OCI-LY3 (cell line): ENCODE measurements around the gene CHN1.

Experiments used
- H2AFZ ChIP-seq: fragments of 200-600, 300-600 bp; shearing (Covaris generic); 2 replicates; pipeline ENCODE4 v1.6.0; 2014; ENCODE audit warnings: antibody characterized with exemption, low read depth, low read length
- H3K27ac ChIP-seq: fragments of 200-600, 300-600 bp; sonication (generic); 2 replicates; pipeline ENCODE4 v1.5.1; 2014; ENCODE audit warnings: mild to moderate bottlenecking, low read length, moderate library complexity, mixed read lengths
- H3K27me3 ChIP-seq: fragments of 200-600, 300-600 bp; sonication (generic); 2 replicates; pipeline ENCODE4 v1.6.1; 2014; ENCODE audit warnings: low read depth, low read length, mixed read lengths
- H3K36me3 ChIP-seq: fragments of 200-600, 300-600 bp; sonication (generic); replicated peaks from 2 replicates; pipeline ENCODE3; 2014; ENCODE audit warnings: low read depth, low read length, mixed read lengths
- H3K4me1 ChIP-seq: fragments of 300-600, 200-600 bp; sonication (generic); 2 replicates; pipeline ENCODE4 v1.6.1; 2014; ENCODE audit warnings: low read length, mixed read lengths
- H3K4me2 ChIP-seq: fragments of 200-600, 300-600 bp; sonication (generic); 2 replicates; pipeline ENCODE4 v1.6.1; 2014; ENCODE audit warnings: low read length, mixed read lengths
- H3K4me3 ChIP-seq: fragments of 300-600, 200-600 bp; sonication (generic); 2 replicates; pipeline ENCODE4 v1.5.1; 2014; ENCODE audit warnings: antibody characterized with exemption, mild to moderate bottlenecking, low read length, moderate library complexity
- H3K79me2 ChIP-seq: fragments of 300-600, 200-600 bp; shearing (Covaris generic); 2 replicates; pipeline ENCODE4 v1.6.1; 2014; ENCODE audit warnings: mild to moderate bottlenecking, low read length, mixed read lengths
- H3K9ac ChIP-seq: fragments of 300-600, 200-600 bp; shearing (Covaris generic); 2 replicates; pipeline ENCODE4 v1.6.0; 2014; ENCODE audit warnings: mild to moderate bottlenecking, low read length, moderate library complexity
- H3K9me3 ChIP-seq: fragments of 200-600, 300-600 bp; shearing (Covaris generic); 2 replicates; pipeline ENCODE4 v1.6.1; 2014; ENCODE audit warnings: low read length, mixed read lengths; ENCODE audit not compliant: insufficient read depth
- H4K20me1 ChIP-seq: fragments of 200-600, 300-600 bp; sonication (generic); 2 replicates; pipeline ENCODE4 v1.6.1; 2016; ENCODE audit warnings: low read length, mixed read lengths; ENCODE audit not compliant: insufficient read depth
- EZH2phosphoT487 ChIP-seq: fragments of 200-600 bp; shearing (Covaris generic); IDR thresholded peaks from 2 replicates; pipeline ENCODE4 v1.6.1; 2018; ENCODE audit warnings: antibody characterized with exemption, mixed run types, low read depth
- TF ChIP-seq, protein P1 (sequence below): fragments of 200-600, 300-600 bp; sonication (generic); IDR thresholded peaks from 2 replicates; pipeline ENCODE4 v1.5.1; 2014; ENCODE audit warnings: antibody characterized with exemption, low read length, low read depth

Gene CHN1

GRCh38 chr2:174752403-174753037 is 252.7 kb downstream of the CHN1 start:
- Histone ChIP-seq H3K27ac (no peak overlapping the region), H3K4me1 (peaks cover 47% of the 10 kb centered on the region), H3K4me3 (peak overlapping the region; percentile 17), H3K27me3 (peaks cover 18% of the 10 kb centered on the region; the same call in 1 of the 2 replicates), H3K9ac (no peak overlapping the region), H3K4me2 (peak overlapping the region; percentile 36), H3K79me2 (no peaks in the 10 kb centered on the region), H3K36me3 (no peaks in the 10 kb centered on the region), H3K9me3 (no peaks in the 10 kb centered on the region), H4K20me1 (no peaks in the 10 kb centered on the region), H2AFZ (no peak overlapping the region)
- no peak for TF ChIP-seq EZH2phosphoT487
- TF ChIP-seq, protein P1, sequence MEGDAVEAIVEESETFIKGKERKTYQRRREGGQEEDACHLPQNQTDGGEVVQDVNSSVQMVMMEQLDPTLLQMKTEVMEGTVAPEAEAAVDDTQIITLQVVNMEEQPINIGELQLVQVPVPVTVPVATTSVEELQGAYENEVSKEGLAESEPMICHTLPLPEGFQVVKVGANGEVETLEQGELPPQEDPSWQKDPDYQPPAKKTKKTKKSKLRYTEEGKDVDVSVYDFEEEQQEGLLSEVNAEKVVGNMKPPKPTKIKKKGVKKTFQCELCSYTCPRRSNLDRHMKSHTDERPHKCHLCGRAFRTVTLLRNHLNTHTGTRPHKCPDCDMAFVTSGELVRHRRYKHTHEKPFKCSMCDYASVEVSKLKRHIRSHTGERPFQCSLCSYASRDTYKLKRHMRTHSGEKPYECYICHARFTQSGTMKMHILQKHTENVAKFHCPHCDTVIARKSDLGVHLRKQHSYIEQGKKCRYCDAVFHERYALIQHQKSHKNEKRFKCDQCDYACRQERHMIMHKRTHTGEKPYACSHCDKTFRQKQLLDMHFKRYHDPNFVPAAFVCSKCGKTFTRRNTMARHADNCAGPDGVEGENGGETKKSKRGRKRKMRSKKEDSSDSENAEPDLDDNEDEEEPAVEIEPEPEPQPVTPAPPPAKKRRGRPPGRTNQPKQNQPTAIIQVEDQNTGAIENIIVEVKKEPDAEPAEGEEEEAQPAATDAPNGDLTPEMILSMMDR, result no peak

- Histone ChIP-seq H3K9ac (no peak overlapping the region), H3K4me1 (peaks cover 47% of the 10 kb centered on the region), H3K9me3 (no peaks in the 10 kb centered on the region), H2AFZ (no peak overlapping the region), H3K36me3 (no peaks in the 10 kb centered on the region), H3K4me3 (peak overlapping the region; percentile 32), H3K4me2 (peak overlapping the region; percentile 59), H3K79me2 (no peaks in the 10 kb centered on the region), H3K27me3 (peaks cover 27% of the 10 kb centered on the region), H4K20me1 (no peaks in the 10 kb centered on the region), H3K27ac (no peak overlapping the region)
- no peak for TF ChIP-seq EZH2phosphoT487
- TF ChIP-seq, protein P1, result peak; percentile 10; the same call in 1 of the 2 replicates
Measured at GRCh38 chr2:174750923-174751441, 254.2 kb downstream of the CHN1 start.

DNA sequence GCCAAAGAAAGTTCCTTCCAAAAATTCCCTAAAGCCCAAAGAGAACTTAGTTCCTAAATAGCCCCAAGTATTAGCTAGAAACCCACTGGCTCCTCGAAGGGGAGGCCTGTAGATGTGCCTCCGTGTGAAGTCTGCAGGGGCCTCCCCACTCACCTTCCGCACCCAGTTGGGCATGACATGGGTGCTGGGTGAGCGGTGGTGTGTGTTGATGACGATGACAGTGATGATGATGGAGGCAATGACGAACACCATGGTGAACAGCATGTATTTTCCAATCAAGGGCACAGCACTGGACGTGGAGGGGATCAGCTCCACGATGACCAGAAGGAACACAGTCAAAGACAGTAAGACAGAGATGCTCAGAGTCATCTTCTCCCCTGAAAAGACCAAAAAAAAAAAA is 255.4 kb downstream of the CHN1 start:
- Histone ChIP-seq H4K20me1 (no peaks in the 10 kb centered on the region), H3K9ac (no peak overlapping the region), H3K36me3 (no peaks in the 10 kb centered on the region), H3K4me3 (peak overlapping the region; percentile 16), H3K4me1 (peaks cover 47% of the 10 kb centered on the region), H3K27ac (no peak overlapping the region), H3K27me3 (peaks cover 27% of the 10 kb centered on the region), H3K79me2 (no peaks in the 10 kb centered on the region), H3K4me2 (peak overlapping the region; percentile 59), H3K9me3 (no peaks in the 10 kb centered on the region), H2AFZ (no peak overlapping the region)
- TF ChIP-seq, protein P1, result no peak
- TF ChIP-seq EZH2phosphoT487, result no peak

DNA sequence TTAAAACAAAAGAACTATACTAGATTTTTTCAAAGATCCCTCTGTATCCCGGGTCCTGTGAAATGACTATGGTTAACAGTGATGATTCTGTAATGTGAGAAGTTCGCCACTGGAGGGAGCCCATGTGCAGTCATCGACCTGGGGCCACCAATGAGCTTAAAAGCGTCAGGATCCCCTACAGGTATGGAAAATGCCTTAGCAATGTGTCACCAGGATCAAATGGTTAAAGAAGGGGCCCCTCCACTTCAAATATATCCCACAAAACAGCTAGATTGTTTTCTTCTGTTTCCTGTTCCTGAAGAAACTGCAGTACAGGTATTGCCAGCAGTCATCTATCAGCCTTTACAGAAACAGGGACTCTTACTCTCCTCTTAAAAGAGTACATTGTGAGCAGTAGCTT is 256.2 kb downstream of the CHN1 start:
- Histone ChIP-seq H3K9ac (no peak overlapping the region), H3K4me2 (peak overlapping the region; percentile 59; the same call in 1 of the 2 replicates), H3K4me1 (peaks cover 47% of the 10 kb centered on the region), H3K9me3 (no peaks in the 10 kb centered on the region), H4K20me1 (no peaks in the 10 kb centered on the region), H3K27me3 (peaks cover 27% of the 10 kb centered on the region), H3K79me2 (no peaks in the 10 kb centered on the region), H2AFZ (no peak overlapping the region), H3K4me3 (no peak overlapping the region), H3K36me3 (no peaks in the 10 kb centered on the region), H3K27ac (no peak overlapping the region)
- no peak for TF ChIP-seq EZH2phosphoT487
- TF ChIP-seq, protein P1, result peak; percentile 84
